Stomach (tissue), 9 donors: ENCODE data around the gene CHMP4A. TPM values are rescaled to one million over a fixed set of nuclear protein-coding genes. Genes with fewer than 3 reads are reported as not detected.

Source experiments
- DNase-seq, 2 donors: peaks; one replicate each; pipeline versions ENCODE4 v3.0.0 to v3.0.0-alpha.2; 2013 to 2019
- H3K27ac ChIP-seq, 5 donors: fragments of 200-600 bp in 4 of 5; sonication (generic) in 4 of 5; one replicate each; pipeline ENCODE4 v1.5.1; 2013 to 2019; ENCODE audit warnings: mild to moderate bottlenecking in 1 of 5, moderate library complexity in 1 of 5
- H3K27me3 ChIP-seq, 3 donors: fragments of 200-600 bp; sonication (generic); one replicate each; pipeline ENCODE4 v1.5.1; 2017 to 2019; ENCODE audit warnings: mixed run types in 1 of 3
- H3K36me3 ChIP-seq, 4 donors: fragments of 200-600 bp; sonication (generic); 1 replicate in 3 of 4; 2 replicates in 1 of 4; pipeline ENCODE4 v1.5.1; 2016 to 2019
- H3K4me1 ChIP-seq, 4 donors: fragments of 200-600 bp; sonication (generic); one replicate each; pipeline ENCODE4 v1.5.1; 2016 to 2019
- H3K4me3 ChIP-seq, 4 donors: fragments of 200-600 bp; sonication (generic) in 3 of 4; one replicate each; pipeline ENCODE4 v1.5.1; 2016 to 2019; ENCODE audit warnings: mild to moderate bottlenecking in 1 of 4
- H3K9me3 ChIP-seq, 4 donors: fragments of 200-600 bp; sonication (generic); one replicate each; pipeline ENCODE4 v1.5.1; 2016 to 2019
- EP300 ChIP-seq: sonication (generic); formaldehyde crosslinking; IDR thresholded peaks from one replicate; pipeline ENCODE4 v1.6.1; 2017; ENCODE audit warnings: antibody characterized with exemption
- POLR2A ChIP-seq, 4 donors: fragments of 450-650 bp; IDR thresholded peaks; one replicate each; pipeline ENCODE4 v1.6.1; 2016; ENCODE audit warnings: antibody characterized with exemption in 4 of 4, control low read depth in 2 of 4, mild to moderate bottlenecking in 1 of 4, moderate library complexity in 1 of 4
- POLR2AphosphoS5 ChIP-seq, 3 donors: sonication (generic); formaldehyde crosslinking; IDR thresholded peaks; one replicate each; pipeline ENCODE4 v1.6.1; 2016; ENCODE audit warnings: antibody characterized with exemption in 3 of 3
- WGBS, 5 donors: extraction: QIAGEN DNeasy Blood & Tissue Kit in 3 of 5; methylation state at CpG; one replicate each; pipeline versions ENCODE4 v1.1.5 to v1.1.7; 2013 to 2018; 5-methylcytosine and 5-hydroxymethylcytosine counted together
- intact Hi-C: fragments of 100-400 bp; cut with DNase I; formaldehyde crosslinking; loops from one replicate; pipeline ENCODE4 v1.15.1; 2023; ENCODE audit warnings: low total_unique reads
- polyA plus RNA-seq, 3 donors: library from polyadenylated mRNA; stranded (reverse); fragments of 200-250 nt; gene quantifications; one replicate each; pipeline ENCODE4 v1.2.3, GENCODE V29; 2013
- total RNA-seq, 5 donors: library from RNA; depleted of rRNA; stranded (reverse); fragments of >200 nt; gene quantifications; one replicate each; pipeline versions ENCODE4 v1.1.0 to v1.2.3, GENCODE V29; 2014 to 2016
- TF ChIP-seq, protein P1 (sequence below), 7 experiments: fragments of 450-650 bp in 4 of 7; fragments of 200-600 bp in 3 of 7; sonication (generic) in 3 of 7; IDR thresholded peaks; one replicate each; pipeline ENCODE4 v1.5.1; 2016 to 2019; ENCODE audit warnings: antibody characterized with exemption in 7 of 7, control low read depth in 2 of 7, mild to moderate bottlenecking in 1 of 7
- donor health status: healthy with polysubstance abuse.
- donor health status: Bipolar disorder and iron deficiency.
- donor health status: healthy.

CHMP4A gene
- total and polyA plus RNA-seq, 8 donors: 27.8 to 135 (median 37.2) TPM; not detected in 1

GRCh38 chr14:24213866-24214662 is 776 bp upstream of the CHMP4A start:
- TF ChIP-seq, protein P1, sequence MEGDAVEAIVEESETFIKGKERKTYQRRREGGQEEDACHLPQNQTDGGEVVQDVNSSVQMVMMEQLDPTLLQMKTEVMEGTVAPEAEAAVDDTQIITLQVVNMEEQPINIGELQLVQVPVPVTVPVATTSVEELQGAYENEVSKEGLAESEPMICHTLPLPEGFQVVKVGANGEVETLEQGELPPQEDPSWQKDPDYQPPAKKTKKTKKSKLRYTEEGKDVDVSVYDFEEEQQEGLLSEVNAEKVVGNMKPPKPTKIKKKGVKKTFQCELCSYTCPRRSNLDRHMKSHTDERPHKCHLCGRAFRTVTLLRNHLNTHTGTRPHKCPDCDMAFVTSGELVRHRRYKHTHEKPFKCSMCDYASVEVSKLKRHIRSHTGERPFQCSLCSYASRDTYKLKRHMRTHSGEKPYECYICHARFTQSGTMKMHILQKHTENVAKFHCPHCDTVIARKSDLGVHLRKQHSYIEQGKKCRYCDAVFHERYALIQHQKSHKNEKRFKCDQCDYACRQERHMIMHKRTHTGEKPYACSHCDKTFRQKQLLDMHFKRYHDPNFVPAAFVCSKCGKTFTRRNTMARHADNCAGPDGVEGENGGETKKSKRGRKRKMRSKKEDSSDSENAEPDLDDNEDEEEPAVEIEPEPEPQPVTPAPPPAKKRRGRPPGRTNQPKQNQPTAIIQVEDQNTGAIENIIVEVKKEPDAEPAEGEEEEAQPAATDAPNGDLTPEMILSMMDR (IDR thresholded peaks at IDR 0.05): no peak
- TF ChIP-seq POLR2AphosphoS5 (IDR thresholded peaks at IDR 0.05) (no peak), POLR2A (IDR thresholded peaks at IDR 0.05) (no peak), EP300 (no peak)
- no peaks in the 10 kb centered on the region for H3K27me3 ChIP-seq
- DNase-seq: no peak
- 87 to 92% (median 90%) methylated on average over 7 of the region's 7 CpGs for WGBS, 5 donors
- intact Hi-C loops: no loop called here
- H3K4me1 ChIP-seq: peaks cover 9 to 52% (median 39%) of the 10 kb centered on the region in 4 donors
- peak overlapping the region; percentile 55 to 84 (median 72) for H3K4me3 ChIP-seq
- peaks cover 24 to 43% (median 37%) of the 10 kb centered on the region in 4 donors for H3K36me3 ChIP-seq
- H3K27ac ChIP-seq: peak overlapping the region; percentile 96 to 99 (median 98)
- no peaks in the 10 kb centered on the region for H3K9me3 ChIP-seq

- WGBS, 5 donors: 91 to 96% (median 93%) methylated on average over 6 of the region's 6 CpGs
- Histone ChIP-seq H3K9me3 (no peaks in the 10 kb centered on the region), H3K36me3 (peaks cover 46 to 53% (median 52%) of the 10 kb centered on the region in 4 donors), H3K4me3 (no peak overlapping the region), H3K4me1 (peaks cover 9 to 50% (median 38%) of the 10 kb centered on the region in 4 donors), H3K27ac (no peak overlapping the region), H3K27me3 (no peaks in the 10 kb centered on the region)
- TF ChIP-seq, protein P1 (IDR thresholded peaks at IDR 0.05): no peak
- no peak for TF ChIP-seq POLR2A (IDR thresholded peaks at IDR 0.05)
- no peak for TF ChIP-seq POLR2AphosphoS5 (IDR thresholded peaks at IDR 0.05)
- no peak for TF ChIP-seq EP300
- DNase-seq: no peak
- intact Hi-C loops: no loop called here
Observed at GRCh38 chr14:24211311-24211710, 2.0 kb downstream of the CHMP4A start.

DNA sequence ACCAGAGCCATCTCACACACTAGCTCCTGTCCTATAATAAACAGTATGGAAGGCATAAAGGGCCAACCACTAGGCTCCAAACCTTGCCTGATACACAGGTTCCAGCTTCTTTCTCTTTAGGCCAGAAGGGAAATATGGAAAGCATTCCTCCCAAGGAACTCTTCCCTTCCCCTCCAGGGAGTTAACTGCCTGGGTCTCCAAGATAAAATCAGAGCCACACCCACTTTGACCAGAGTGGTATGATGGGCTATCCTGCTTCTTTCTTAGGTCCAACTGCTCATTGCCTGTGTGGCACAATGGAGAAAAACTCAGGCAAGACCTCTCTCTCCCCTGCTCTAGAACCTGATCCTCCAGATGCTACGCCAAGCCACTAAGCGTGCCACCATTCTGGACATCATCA is 5.7 kb downstream of the CHMP4A start:
- no peak for DNase-seq
- no peaks in the 10 kb centered on the region for H3K27me3 ChIP-seq
- intact Hi-C loops: no loop called here
- H3K36me3 ChIP-seq: peaks cover 54 to 79% (median 71%) of the 10 kb centered on the region in 4 donors
- peaks cover 0 to 22% (median 12%) of the 10 kb centered on the region in 4 donors for H3K4me1 ChIP-seq
- no peak overlapping the region for H3K4me3 ChIP-seq
- 80 to 100% (median 100%) methylated on average over 2 of the region's 2 CpGs for WGBS, 5 donors
- TF ChIP-seq POLR2AphosphoS5 (IDR thresholded peaks at IDR 0.05) (no peak), POLR2A (IDR thresholded peaks at IDR 0.05) (no peak), EP300 (no peak)
- TF ChIP-seq, protein P1 (IDR thresholded peaks at IDR 0.05): no peak
- H3K27ac ChIP-seq: no peak overlapping the region
- no peaks in the 10 kb centered on the region for H3K9me3 ChIP-seq

- no peak overlapping the region for H3K27ac ChIP-seq
- intact Hi-C loops: no loop called here
- H3K36me3 ChIP-seq: peaks cover 54 to 84% (median 76%) of the 10 kb centered on the region in 4 donors
- H3K9me3 ChIP-seq: no peaks in the 10 kb centered on the region
- TF ChIP-seq, protein P1 (IDR thresholded peaks at IDR 0.05): no peak
- TF ChIP-seq POLR2A (IDR thresholded peaks at IDR 0.05) (no peak), POLR2AphosphoS5 (IDR thresholded peaks at IDR 0.05) (no peak), EP300 (no peak)
- no peak for DNase-seq
- WGBS, 5 donors: 91 to 98% (median 94%) methylated on average over 5 of the region's 5 CpGs
- no peak overlapping the region for H3K4me3 ChIP-seq
- peaks cover 0 to 17% (median 7%) of the 10 kb centered on the region in 4 donors for H3K4me1 ChIP-seq
- no peaks in the 10 kb centered on the region for H3K27me3 ChIP-seq
Observed at GRCh38 chr14:24207104-24207551, 6.2 kb downstream of the CHMP4A start.
